ENCODE data around the gene ICA1.
A peak's percentile ranks its signal among the peaks of the same experiment; 100 is the strongest.

ICA1 gene

DNA sequence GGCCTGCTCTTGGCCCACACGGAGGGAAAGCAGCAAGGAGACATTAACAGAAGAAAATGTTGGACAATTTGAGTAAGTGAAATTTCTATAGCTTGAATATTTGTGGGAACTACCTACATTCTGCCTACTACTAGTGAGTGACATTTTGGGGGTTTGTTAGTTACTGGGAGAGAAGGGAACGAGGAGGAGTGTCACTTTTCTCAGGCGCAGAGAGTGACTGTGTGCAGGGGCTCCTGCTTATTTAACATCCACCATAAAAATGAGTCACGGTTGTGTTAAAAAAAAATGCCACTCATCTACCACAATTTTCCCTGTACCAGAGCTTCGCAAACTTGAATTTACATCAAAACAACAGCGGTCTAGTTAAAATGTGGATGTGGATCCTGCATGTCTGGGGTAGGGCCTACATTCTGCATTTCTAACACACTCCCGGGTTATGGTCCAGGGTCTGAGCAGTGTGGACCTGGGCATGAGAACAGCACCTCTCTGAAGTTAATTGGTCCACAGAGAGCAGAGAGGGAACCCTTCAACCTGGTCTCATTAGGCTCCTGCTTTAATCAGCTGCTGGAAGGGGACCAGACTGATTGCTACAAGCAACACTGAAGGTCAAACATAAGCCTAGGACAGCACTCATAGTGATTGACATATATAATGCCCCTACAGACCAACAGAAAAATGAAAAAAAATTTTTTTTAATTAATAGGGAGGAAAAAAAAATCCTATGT, 41.4 kb downstream of the ICA1 start:
- no peak overlapping the region for H3K4me3 ChIP-seq (ENCODE audit: low read depth, low read length)
- in situ Hi-C loops (cut with HindIII; ENCODE audit: low sequenced_read_pairs): no loop called here
- DNase-seq (ENCODE audit: low read depth): no peak
- TF ChIP-seq, protein P1, sequence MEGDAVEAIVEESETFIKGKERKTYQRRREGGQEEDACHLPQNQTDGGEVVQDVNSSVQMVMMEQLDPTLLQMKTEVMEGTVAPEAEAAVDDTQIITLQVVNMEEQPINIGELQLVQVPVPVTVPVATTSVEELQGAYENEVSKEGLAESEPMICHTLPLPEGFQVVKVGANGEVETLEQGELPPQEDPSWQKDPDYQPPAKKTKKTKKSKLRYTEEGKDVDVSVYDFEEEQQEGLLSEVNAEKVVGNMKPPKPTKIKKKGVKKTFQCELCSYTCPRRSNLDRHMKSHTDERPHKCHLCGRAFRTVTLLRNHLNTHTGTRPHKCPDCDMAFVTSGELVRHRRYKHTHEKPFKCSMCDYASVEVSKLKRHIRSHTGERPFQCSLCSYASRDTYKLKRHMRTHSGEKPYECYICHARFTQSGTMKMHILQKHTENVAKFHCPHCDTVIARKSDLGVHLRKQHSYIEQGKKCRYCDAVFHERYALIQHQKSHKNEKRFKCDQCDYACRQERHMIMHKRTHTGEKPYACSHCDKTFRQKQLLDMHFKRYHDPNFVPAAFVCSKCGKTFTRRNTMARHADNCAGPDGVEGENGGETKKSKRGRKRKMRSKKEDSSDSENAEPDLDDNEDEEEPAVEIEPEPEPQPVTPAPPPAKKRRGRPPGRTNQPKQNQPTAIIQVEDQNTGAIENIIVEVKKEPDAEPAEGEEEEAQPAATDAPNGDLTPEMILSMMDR (IDR thresholded peaks at IDR 0.05; ENCODE audit: low read depth, low read length, missing control alignments): no peak

- H3K4me3 ChIP-seq (ENCODE audit: low read depth, low read length): no peak overlapping the region
- in situ Hi-C loops (cut with HindIII; ENCODE audit: low sequenced_read_pairs): no loop called here
- TF ChIP-seq, protein P1 (IDR thresholded peaks at IDR 0.05; ENCODE audit: low read depth, low read length, missing control alignments): peak; percentile 32
- DNase-seq (ENCODE audit: low read depth): peak; percentile 78
These were observed 44.5 kb downstream of the ICA1 start for GRCh38 chr7:8217200-8218068.

DNA sequence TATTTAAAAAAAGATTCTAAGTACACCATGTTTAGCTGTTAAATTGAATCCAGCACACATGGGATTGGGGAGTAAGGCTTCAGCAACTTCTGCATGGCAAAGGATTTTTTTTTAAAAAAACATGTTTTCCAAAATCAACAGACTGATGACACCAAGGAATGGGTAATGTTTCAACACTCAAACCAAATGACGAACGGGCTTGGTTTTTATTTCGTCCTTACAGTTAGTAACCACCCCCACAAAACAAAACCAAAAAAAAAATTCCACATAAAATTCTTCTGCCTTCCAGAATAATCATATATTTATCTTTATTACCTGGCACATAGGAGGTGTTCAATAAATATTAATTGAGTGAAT, 45.7 kb downstream of the ICA1 start:
- TF ChIP-seq, protein P1 (IDR thresholded peaks at IDR 0.05; ENCODE audit: low read depth, low read length, missing control alignments): no peak
- H3K4me3 ChIP-seq (ENCODE audit: low read depth, low read length): no peak overlapping the region
- in situ Hi-C loops (cut with HindIII; ENCODE audit: low sequenced_read_pairs): no loop called here
- no peak for DNase-seq (ENCODE audit: low read depth)

DNA sequence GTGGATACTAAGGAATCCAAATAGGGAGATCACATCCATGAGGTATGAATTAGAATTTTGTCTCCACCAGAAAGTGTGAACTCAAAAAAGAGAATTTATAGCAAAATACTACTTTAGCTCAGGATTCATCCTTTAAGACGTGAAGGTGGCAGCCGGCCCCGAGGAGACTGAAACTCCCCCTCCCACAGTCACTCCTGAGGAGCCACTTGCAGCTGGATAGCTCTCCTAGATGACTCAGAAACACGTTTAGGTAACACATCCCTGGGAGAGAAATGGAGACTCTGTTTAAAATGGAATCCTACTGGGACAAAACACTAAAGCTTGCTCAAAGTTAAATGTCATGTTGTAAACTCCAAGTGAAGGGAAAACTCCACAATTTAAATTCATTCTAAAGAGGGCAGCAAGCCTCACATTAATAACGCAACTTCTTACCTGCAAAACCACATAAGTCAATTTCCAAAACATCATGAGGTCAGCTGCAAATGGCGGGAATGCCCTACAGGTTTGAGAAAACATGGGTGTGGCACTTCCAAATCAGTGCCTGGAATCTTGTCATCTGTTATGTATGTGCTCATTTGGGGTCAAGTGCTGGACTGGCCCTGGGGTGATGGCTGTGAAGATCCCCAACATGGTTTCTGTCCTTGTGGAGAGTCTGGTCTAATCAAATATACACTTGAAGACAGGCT, 46.2 kb downstream of the ICA1 start:
- in situ Hi-C loops (cut with HindIII; ENCODE audit: low sequenced_read_pairs): no loop called here
- no peak for DNase-seq (ENCODE audit: low read depth)
- TF ChIP-seq, protein P1 (IDR thresholded peaks at IDR 0.05; ENCODE audit: low read depth, low read length, missing control alignments): no peak
- H3K4me3 ChIP-seq (ENCODE audit: low read depth, low read length): no peak overlapping the region

- in situ Hi-C loops (cut with HindIII; ENCODE audit: low sequenced_read_pairs): no loop called here
- DNase-seq (ENCODE audit: low read depth): no peak
- no peak overlapping the region for H3K4me3 ChIP-seq (ENCODE audit: low read depth, low read length)
- TF ChIP-seq, protein P1 (IDR thresholded peaks at IDR 0.05; ENCODE audit: low read depth, low read length, missing control alignments): no peak
These were observed 47.6 kb downstream of the ICA1 start for GRCh38 chr7:8214244-8214824.

GRCh38 chr7:8213381-8213780, 48.6 kb downstream of the ICA1 start:
- TF ChIP-seq, protein P1 (IDR thresholded peaks at IDR 0.05; ENCODE audit: low read depth, low read length, missing control alignments): no peak
- DNase-seq (ENCODE audit: low read depth): no peak
- H3K4me3 ChIP-seq (ENCODE audit: low read depth, low read length): no peak overlapping the region
- in situ Hi-C loops (cut with HindIII; ENCODE audit: low sequenced_read_pairs): no loop called here
